SK-N-SH treated with all-trans-retinoic acid at 6 μM for 48 hours (cell line): ENCODE measurements around the gene TMEM161A.

Source experiments
- CSDC2 ChIP-seq: fragments of 250-450 bp; sonication (Bioruptor Pico); IDR thresholded peaks from 2 replicates; pipeline ENCODE4 v1.5.0; 2020; ENCODE audit warnings: mild to moderate bottlenecking, moderate library complexity
- RARB ChIP-seq: fragments of 250-450 bp; sonication (Bioruptor Pico); IDR thresholded peaks from 2 replicates; pipeline ENCODE4 v1.8.0; 2021; ENCODE audit warnings: mild to moderate bottlenecking, moderate library complexity
- ZC3H10 ChIP-seq: fragments of 250-450 bp; sonication (Bioruptor Pico); IDR thresholded peaks from 2 replicates; pipeline ENCODE4 v1.5.1; 2021; ENCODE audit warnings: mild to moderate bottlenecking, moderate library complexity
- ZNF70 ChIP-seq: fragments of 450-650 bp; formaldehyde crosslinking; IDR thresholded peaks from 2 replicates; pipeline ENCODE4 v1.5.0; 2020; ENCODE audit warnings: mild to moderate bottlenecking, moderate library complexity
- ZNF8 ChIP-seq: fragments of 450-650 bp; formaldehyde crosslinking; IDR thresholded peaks from 2 replicates; pipeline ENCODE4 v1.5.0; 2020; ENCODE audit warnings: mild to moderate bottlenecking, moderate library complexity
- TF ChIP-seq, protein P1 (sequence below): fragments of 250-450 bp; sonication (Bioruptor Pico); IDR thresholded peaks from 2 replicates; pipeline ENCODE4 v1.5.0; 2020; ENCODE audit warnings: mild to moderate bottlenecking, moderate library complexity
- TF ChIP-seq, protein P2 (sequence below): fragments of 250-450 bp; sonication (Bioruptor Pico); IDR thresholded peaks from 2 replicates; pipeline ENCODE4 v1.8.0; 2020; ENCODE audit warnings: mild to moderate bottlenecking, moderate library complexity, borderline replicate concordance
- TF ChIP-seq, protein P3 (sequence below): fragments of 250-450 bp; sonication (Bioruptor Pico); IDR thresholded peaks from 2 replicates; pipeline ENCODE4 v1.5.1; 2021; ENCODE audit warnings: mild to moderate bottlenecking, moderate library complexity

DNA sequence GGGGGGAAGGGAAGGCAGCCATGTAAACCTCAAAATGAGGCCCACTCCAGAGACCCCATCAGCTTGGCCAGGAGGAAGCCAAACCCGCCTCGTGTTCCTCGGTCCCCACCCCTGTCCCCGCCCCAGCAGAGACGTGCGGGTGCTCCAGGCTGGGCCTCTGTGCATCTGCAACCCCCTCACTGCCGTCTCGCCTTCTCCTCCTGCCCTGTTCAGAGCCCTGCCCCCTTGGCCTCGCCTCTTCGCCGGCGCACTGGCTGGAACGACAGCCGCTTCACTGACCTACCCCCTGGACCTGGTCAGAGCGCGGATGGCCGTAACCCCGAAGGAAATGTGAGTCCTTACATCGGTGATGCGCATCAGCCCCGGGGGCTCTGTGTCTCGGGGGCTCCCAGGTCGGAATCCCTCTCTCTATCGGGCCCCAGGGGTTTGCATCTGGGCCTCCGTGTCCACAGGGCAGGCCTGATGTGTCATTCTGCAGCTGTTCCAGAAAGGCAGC lies 32.2 kb downstream of the TMEM161A start:
- TF ChIP-seq ZNF8 (CRISPR knock-in tag), result no peak
- TF ChIP-seq, protein P1, sequence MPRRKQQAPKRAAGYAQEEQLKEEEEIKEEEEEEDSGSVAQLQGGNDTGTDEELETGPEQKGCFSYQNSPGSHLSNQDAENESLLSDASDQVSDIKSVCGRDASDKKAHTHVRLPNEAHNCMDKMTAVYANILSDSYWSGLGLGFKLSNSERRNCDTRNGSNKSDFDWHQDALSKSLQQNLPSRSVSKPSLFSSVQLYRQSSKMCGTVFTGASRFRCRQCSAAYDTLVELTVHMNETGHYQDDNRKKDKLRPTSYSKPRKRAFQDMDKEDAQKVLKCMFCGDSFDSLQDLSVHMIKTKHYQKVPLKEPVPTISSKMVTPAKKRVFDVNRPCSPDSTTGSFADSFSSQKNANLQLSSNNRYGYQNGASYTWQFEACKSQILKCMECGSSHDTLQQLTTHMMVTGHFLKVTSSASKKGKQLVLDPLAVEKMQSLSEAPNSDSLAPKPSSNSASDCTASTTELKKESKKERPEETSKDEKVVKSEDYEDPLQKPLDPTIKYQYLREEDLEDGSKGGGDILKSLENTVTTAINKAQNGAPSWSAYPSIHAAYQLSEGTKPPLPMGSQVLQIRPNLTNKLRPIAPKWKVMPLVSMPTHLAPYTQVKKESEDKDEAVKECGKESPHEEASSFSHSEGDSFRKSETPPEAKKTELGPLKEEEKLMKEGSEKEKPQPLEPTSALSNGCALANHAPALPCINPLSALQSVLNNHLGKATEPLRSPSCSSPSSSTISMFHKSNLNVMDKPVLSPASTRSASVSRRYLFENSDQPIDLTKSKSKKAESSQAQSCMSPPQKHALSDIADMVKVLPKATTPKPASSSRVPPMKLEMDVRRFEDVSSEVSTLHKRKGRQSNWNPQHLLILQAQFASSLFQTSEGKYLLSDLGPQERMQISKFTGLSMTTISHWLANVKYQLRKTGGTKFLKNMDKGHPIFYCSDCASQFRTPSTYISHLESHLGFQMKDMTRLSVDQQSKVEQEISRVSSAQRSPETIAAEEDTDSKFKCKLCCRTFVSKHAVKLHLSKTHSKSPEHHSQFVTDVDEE (CRISPR knock-in tag), result no peak
- TF ChIP-seq, protein P2, sequence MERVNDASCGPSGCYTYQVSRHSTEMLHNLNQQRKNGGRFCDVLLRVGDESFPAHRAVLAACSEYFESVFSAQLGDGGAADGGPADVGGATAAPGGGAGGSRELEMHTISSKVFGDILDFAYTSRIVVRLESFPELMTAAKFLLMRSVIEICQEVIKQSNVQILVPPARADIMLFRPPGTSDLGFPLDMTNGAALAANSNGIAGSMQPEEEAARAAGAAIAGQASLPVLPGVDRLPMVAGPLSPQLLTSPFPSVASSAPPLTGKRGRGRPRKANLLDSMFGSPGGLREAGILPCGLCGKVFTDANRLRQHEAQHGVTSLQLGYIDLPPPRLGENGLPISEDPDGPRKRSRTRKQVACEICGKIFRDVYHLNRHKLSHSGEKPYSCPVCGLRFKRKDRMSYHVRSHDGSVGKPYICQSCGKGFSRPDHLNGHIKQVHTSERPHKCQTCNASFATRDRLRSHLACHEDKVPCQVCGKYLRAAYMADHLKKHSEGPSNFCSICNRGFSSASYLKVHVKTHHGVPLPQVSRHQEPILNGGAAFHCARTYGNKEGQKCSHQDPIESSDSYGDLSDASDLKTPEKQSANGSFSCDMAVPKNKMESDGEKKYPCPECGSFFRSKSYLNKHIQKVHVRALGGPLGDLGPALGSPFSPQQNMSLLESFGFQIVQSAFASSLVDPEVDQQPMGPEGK (CRISPR knock-in tag), result no peak
- no peak for TF ChIP-seq ZC3H10 (CRISPR knock-in tag)
- TF ChIP-seq, protein P3, sequence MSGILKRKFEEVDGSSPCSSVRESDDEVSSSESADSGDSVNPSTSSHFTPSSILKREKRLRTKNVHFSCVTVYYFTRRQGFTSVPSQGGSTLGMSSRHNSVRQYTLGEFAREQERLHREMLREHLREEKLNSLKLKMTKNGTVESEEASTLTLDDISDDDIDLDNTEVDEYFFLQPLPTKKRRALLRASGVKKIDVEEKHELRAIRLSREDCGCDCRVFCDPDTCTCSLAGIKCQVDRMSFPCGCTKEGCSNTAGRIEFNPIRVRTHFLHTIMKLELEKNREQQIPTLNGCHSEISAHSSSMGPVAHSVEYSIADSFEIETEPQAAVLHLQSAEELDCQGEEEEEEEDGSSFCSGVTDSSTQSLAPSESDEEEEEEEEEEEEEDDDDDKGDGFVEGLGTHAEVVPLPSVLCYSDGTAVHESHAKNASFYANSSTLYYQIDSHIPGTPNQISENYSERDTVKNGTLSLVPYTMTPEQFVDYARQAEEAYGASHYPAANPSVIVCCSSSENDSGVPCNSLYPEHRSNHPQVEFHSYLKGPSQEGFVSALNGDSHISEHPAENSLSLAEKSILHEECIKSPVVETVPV (CRISPR knock-in tag), result no peak
- TF ChIP-seq ZNF70, result no peak
- TF ChIP-seq CSDC2 (CRISPR knock-in tag), result no peak
- no peak for TF ChIP-seq RARB (CRISPR knock-in tag)
